Effector memory CD4-positive, alpha-beta T cell (primary cell): Measurements from ENCODE around the gene CSE1L.
"Not testable (repeated sequence)": the region's sequence is repeated elsewhere in the genome, so short reads cannot be mapped to it uniquely, and the experiment has no call there.

ENCODE experiments used
- DNase-seq, 3 donors: peaks; one replicate each; pipeline ENCODE4 v3.0.0-alpha.2; 2020
- H3K27ac ChIP-seq: 2 replicates; pipeline ENCODE4 v1.7.0; 2013; ENCODE audit warnings: mild to moderate bottlenecking, low read length, moderate library complexity; ENCODE audit not compliant: insufficient read depth, poor library complexity, severe bottlenecking
- H3K27me3 ChIP-seq: replicated peaks from 2 replicates; pipeline ENCODE4 v1.7.0; 2013; ENCODE audit warnings: mild to moderate bottlenecking, low read length; ENCODE audit not compliant: insufficient read depth, control insufficient read depth, poor library complexity, severe bottlenecking
- H3K36me3 ChIP-seq: 2 replicates; pipeline ENCODE4 v1.7.0; 2013; ENCODE audit warnings: mild to moderate bottlenecking, low read length, moderate library complexity; ENCODE audit not compliant: control insufficient read depth, insufficient read depth
- H3K4me1 ChIP-seq: 2 replicates; pipeline ENCODE4 v1.7.0; 2013; ENCODE audit warnings: low read length, mild to moderate bottlenecking; ENCODE audit not compliant: control insufficient read depth, insufficient read depth, poor library complexity, severe bottlenecking
- H3K4me3 ChIP-seq: 2 replicates; pipeline ENCODE4 v1.7.0; 2013; ENCODE audit warnings: low read length, low read depth, mild to moderate bottlenecking; ENCODE audit not compliant: insufficient read depth, poor library complexity, severe bottlenecking
- H3K9me3 ChIP-seq: 2 replicates; pipeline ENCODE4 v1.7.0; 2013; ENCODE audit warnings: mild to moderate bottlenecking, low read length, moderate library complexity; ENCODE audit not compliant: control insufficient read depth

The CSE1L gene

DNA sequence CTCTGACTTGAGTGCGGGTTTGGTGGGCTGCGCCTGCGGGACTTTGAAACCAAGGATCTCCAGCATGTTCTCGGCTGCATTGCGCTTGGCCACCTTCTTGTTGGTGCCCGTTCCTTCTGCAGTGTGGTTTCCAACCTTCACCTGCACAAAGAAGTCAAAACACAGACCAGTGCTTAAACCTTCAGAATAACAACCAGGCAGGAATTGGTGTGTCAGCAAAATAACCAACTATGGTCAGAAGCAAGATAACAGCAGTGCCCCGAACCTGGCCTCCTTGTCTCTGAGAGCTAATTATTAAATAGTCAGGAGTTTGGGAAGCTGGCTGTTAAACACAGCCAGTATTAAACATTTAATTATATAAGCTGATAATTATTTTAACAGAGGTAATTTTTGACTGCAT lies 73.9 kb downstream of the CSE1L start:
- H3K36me3 ChIP-seq, result peaks cover 69% of the 10 kb centered on the region
- no peaks in the 10 kb centered on the region for H3K4me1 ChIP-seq
- no peak overlapping the region for H3K27ac ChIP-seq
- no peak overlapping the region for H3K4me3 ChIP-seq
- no peak for DNase-seq
- H3K9me3 ChIP-seq, result no peaks in the 10 kb centered on the region
- no peaks in the 10 kb centered on the region for H3K27me3 ChIP-seq

DNA sequence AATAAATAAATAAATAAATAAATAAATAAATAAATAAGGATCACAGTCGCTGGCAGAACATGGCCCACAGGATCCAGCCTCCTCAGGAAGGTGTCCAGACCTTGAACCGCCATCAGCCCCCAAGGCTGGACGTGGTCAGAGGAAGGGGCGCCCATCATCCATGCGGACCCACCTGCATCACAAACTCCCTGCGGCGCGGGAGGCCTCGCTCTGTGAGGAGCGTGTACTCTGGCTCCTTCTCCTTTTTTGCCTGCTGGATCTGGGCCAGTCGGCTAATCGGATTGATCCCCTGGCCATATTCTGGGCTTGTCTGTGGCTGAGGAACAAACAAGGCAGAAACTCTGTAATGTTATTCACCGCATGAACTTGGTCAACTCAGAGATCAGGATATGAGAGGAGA lies 76.8 kb downstream of the CSE1L start:
- Histone ChIP-seq H3K4me3 (no peak overlapping the region), H3K36me3 (peaks cover 46% of the 10 kb centered on the region), H3K9me3 (no peaks in the 10 kb centered on the region), H3K27me3 (no peaks in the 10 kb centered on the region), H3K4me1 (no peaks in the 10 kb centered on the region), H3K27ac (no peak overlapping the region)
- DNase-seq, result no peak

DNA sequence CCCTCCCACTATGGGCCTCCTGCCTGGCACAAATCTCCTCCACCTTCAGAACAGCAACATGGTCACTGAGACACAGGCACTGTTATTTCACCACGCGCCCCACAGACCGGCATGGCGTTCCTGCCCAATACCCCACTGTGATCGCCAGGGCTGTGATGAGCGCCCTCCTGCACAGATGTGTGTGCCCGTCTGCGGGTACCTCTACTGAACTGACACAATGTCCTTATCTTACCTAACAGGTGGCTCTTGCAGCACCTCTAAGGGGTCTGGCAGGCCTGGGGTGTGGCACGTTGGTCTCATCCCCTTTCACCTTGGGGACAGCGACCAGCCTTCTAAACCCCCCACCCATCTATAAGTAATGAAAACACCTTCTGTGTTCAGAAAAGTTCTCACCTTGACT lies 77.9 kb downstream of the CSE1L start:
- no peak overlapping the region for H3K4me3 ChIP-seq
- peaks cover 39% of the 10 kb centered on the region for H3K36me3 ChIP-seq
- H3K4me1 ChIP-seq, result no peaks in the 10 kb centered on the region
- H3K27ac ChIP-seq, result no peak overlapping the region
- no peaks in the 10 kb centered on the region for H3K9me3 ChIP-seq
- H3K27me3 ChIP-seq, result no peaks in the 10 kb centered on the region
- DNase-seq, result no peak

DNA sequence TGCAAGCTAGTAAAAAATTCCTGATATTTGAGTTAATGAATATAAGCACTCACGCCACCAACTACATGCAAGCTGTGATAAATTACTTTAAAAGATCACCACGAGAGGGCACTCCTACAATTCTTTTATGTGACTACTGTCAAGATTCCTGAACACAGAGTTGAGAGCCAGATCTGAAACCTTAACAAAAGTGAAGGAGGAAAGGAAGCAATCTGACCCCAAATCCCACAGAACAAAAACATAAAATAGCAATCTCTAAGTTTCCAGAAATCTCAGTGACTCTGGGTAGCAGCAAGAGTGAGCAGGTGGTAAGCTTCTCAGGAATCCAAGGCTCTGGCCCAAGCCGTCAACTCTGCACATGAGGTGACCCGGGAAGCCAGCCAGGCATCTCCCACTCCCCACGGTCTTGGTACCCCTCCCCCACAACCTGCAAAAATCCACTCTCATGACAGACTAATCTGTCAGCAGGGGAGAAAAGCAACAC lies 86.9 kb downstream of the CSE1L start:
- peaks cover 40% of the 10 kb centered on the region for H3K36me3 ChIP-seq
- H3K27ac ChIP-seq, result no peak overlapping the region
- H3K9me3 ChIP-seq, result no peaks in the 10 kb centered on the region
- H3K4me1 ChIP-seq, result no peaks in the 10 kb centered on the region
- no peak for DNase-seq
- H3K27me3 ChIP-seq, result no peaks in the 10 kb centered on the region
- H3K4me3 ChIP-seq, result no peak overlapping the region

DNA sequence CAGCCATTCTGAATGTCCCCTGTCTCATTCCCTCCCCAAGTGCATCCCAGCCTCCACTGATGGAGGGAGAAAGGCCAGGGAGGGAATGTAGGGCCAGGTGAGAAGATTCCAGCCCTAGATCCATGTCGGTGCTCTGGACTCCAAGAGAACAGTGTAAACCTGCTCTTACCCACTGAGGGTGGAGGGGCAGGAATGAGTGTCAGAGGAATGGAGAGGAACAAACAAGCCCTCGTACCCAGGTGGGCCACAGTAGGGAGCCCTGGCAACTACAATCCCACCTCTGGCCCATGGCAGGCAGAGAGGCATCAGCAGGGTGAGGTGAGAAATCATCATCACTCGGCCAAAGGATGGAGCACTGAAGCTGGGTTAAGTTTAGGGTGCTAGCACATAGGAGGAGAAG lies 87.5 kb downstream of the CSE1L start:
- Histone ChIP-seq H3K4me3 (no peak overlapping the region), H3K4me1 (no peaks in the 10 kb centered on the region), H3K27me3 (no peaks in the 10 kb centered on the region), H3K36me3 (peaks cover 37% of the 10 kb centered on the region), H3K27ac (no peak overlapping the region), H3K9me3 (no peaks in the 10 kb centered on the region)
- DNase-seq, result no peak

DNA sequence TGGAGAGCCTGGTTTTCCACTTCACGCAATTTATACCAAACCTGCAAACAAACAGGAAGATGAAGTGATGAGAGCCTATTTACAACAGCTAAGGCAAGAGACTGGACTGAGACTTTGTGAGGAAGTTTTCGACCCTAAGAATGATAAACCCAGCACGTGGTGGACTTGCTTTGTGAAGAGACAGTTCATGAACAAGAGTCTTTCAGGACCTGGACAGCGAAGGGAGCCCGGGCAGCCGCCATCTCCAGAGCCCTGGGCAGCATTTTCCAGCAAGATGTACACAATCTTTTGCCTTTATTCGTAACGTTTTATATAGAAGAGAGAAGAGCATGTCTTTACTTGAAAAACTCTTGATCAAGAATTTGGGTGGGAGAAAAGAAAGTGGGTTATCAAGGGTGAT lies 88.7 kb downstream of the CSE1L start:
- DNase-seq, result not testable (repeated sequence)

DNA sequence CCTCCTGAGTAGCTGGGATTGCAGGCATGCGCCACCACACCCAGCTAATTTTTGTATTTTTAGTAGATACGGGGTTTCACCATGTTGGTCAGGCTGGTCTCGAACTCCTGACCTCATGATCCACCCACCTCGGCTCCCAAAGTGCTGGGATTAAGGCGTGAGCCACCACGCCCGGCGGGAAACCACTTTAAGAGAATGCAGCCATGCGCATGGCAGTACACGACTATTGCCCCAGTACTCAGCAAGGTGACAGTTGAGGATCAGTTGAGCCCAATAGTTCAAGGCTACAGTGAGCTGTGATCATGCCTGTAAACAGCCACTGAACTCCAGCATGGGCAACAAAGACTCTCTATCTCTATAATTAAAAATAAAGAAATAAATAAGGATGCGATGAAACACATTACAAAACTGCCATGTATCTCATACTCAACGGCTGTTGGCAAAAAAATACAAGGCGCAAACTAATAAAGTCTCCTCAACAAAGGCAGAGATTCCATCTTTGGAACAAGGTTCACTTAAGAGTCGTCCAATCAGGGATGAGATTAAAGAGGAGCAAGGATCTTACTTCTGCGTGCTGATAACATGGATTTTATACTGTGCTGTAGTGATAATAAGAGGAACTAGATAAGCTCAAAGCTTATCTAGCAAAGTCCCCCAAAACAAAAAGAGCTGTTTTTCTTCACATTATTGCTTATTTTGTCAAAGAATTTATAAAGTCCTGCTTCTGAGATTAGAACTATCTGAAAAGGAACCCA lies 90.9 kb downstream of the CSE1L start:
- no peak overlapping the region for H3K4me3 ChIP-seq
- no peaks in the 10 kb centered on the region for H3K27me3 ChIP-seq
- no peaks in the 10 kb centered on the region for H3K9me3 ChIP-seq
- H3K27ac ChIP-seq, result no peak overlapping the region
- H3K4me1 ChIP-seq, result no peaks in the 10 kb centered on the region
- H3K36me3 ChIP-seq, result peaks cover 31% of the 10 kb centered on the region
- no peak for DNase-seq

More for the DNA sequence above, 88.7 kb downstream of the CSE1L start:
- H3K36me3 ChIP-seq, result peaks cover 37% of the 10 kb centered on the region
- not testable (repeated sequence) for H3K27me3 ChIP-seq, H3K4me1 ChIP-seq, H3K4me3 ChIP-seq, H3K9me3 ChIP-seq, H3K27ac ChIP-seq

DNA sequence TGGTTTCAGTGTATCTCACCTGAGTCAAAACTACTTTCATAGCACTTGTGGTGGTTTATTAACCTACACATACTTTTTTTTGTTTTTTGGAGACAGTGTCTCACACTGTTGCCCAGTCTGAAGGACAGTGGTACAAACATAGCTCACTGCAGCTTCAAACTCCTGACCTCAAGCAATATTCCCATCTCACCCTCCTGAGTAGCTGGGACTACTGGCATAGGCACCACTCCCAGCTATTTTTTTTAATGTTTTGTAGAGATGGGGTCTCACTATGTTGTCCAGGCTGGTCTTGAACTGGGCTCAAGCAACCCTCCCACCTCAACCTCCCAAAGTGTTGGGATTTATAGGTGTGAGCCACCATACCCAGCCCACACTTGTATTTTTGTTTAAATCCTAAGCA lies 92.3 kb downstream of the CSE1L start:
- Histone ChIP-seq H3K4me3 (no peak overlapping the region), H3K27ac (no peak overlapping the region), H3K27me3 (no peaks in the 10 kb centered on the region), H3K4me1 (no peaks in the 10 kb centered on the region), H3K9me3 (no peaks in the 10 kb centered on the region), H3K36me3 (peaks cover 32% of the 10 kb centered on the region)
- DNase-seq, result no peak

DNA sequence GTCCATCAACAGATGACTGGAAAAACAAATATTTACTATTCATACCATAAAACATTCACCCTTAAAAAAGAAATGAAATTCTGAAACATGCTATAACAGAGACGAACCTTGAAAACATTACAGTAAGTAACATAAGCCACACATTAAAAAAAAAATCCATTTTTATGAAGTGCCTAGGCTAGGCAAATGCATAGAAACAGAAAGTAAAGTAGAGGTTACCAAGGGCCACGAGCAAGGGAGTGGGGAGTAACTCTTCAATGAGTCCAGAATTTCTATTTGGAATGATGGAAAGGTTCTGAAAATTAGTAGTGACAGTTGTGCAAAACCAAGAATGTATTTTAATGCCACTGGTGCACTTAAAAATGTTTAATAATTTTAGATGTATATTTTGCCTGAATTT lies 94.3 kb downstream of the CSE1L start:
- no peak for DNase-seq
- H3K36me3 ChIP-seq, result peaks cover 25% of the 10 kb centered on the region
- H3K9me3 ChIP-seq, result no peaks in the 10 kb centered on the region
- H3K4me1 ChIP-seq, result no peaks in the 10 kb centered on the region
- H3K27ac ChIP-seq, result no peak overlapping the region
- no peak overlapping the region for H3K4me3 ChIP-seq
- H3K27me3 ChIP-seq, result no peaks in the 10 kb centered on the region

DNA sequence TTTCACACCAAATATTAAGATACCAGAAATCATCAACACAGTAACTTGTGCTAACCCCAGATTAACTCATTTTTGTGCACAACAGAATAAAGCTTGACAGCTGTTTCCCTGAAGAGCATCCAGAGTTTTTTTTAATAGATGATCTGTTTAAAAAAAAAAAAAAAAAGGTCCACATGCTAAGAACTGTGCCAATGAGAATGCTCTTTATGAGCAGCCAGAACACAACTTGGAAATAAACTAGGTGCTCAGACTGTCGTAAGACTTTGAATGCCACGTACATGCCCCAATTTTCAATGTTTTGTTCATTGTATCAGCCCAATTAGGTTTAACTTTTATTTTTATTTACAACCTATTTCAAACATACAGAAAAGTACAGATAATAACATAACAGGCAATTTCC lies 94.7 kb downstream of the CSE1L start:
- Histone ChIP-seq H3K4me3 (no peak overlapping the region), H3K27ac (no peak overlapping the region), H3K27me3 (no peaks in the 10 kb centered on the region), H3K36me3 (peaks cover 21% of the 10 kb centered on the region), H3K4me1 (no peaks in the 10 kb centered on the region), H3K9me3 (no peaks in the 10 kb centered on the region)
- DNase-seq, result no peak
